ENCODE measurements around the gene POLR3K. TPM values are rescaled to one million over a fixed set of nuclear protein-coding genes. Genes with fewer than 3 reads are reported as not detected.

POLR3K gene
- total RNA-seq, 4 donors from 2014 or later, result 1.5 to 7.3 (median 4.8) TPM

- no peak for TF ChIP-seq CTCF (IDR thresholded peaks at IDR 0.05; ENCODE audit: low read depth)
These were observed 12.3 kb upstream of the POLR3K start for GRCh38 chr16:65745-66144.

- TF ChIP-seq CTCF (IDR thresholded peaks at IDR 0.05; ENCODE audit: low read depth), result no peak
These were observed 11.5 kb upstream of the POLR3K start for GRCh38 chr16:64914-65255.

GRCh38 chr16:63998-64913 lies 10.8 kb upstream of the POLR3K start:
- TF ChIP-seq CTCF (IDR thresholded peaks at IDR 0.05; ENCODE audit: low read depth), result no peak

GRCh38 chr16:63466-63865 lies 10.1 kb upstream of the POLR3K start:
- no peak for TF ChIP-seq CTCF (IDR thresholded peaks at IDR 0.05; ENCODE audit: low read depth)

- no peak for TF ChIP-seq CTCF (IDR thresholded peaks at IDR 0.05; ENCODE audit: low read depth)
These were observed 9.6 kb upstream of the POLR3K start for GRCh38 chr16:62968-63391.

- no peak for TF ChIP-seq CTCF (IDR thresholded peaks at IDR 0.05; ENCODE audit: low read depth)
These were observed 9.0 kb upstream of the POLR3K start for GRCh38 chr16:62283-62967.

- TF ChIP-seq CTCF (IDR thresholded peaks at IDR 0.05; ENCODE audit: low read depth), result no peak
These were observed 8.5 kb upstream of the POLR3K start for GRCh38 chr16:61879-62281.

All from subcutaneous adipose tissue (tissue), 4 donors.